ENCODE measurements around the gene DDIT4.
A peak's percentile ranks its signal among the peaks of the same experiment; 100 is the strongest.

Gene DDIT4

GRCh38 chr10:72250666-72251065, 23.1 kb upstream of the DDIT4 start:
- DNase-seq = no peak

DNA sequence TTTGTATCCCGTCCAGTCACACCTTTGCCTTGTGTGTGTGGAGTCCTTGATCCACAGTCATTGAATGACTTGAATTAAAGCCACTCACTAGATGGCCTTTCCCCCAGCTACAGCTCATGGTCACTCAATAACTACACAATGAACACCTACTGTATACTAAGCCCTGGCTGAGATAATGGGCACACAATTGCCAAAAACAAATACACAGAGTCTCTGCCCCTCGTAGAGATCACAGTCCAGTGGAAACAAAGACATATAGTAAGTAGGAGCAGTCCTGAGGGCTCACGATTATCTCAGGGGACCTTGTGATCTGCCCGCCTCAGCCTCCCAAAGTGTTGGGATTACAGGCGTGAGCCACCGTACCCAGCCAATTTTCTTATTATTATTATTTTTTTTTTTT, 22.1 kb upstream of the DDIT4 start:
- DNase-seq = no peak

GRCh38 chr10:72252972-72253371, 20.8 kb upstream of the DDIT4 start:
- no peak for DNase-seq

GRCh38 chr10:72253578-72253977, 20.1 kb upstream of the DDIT4 start:
- DNase-seq = no peak

DNA sequence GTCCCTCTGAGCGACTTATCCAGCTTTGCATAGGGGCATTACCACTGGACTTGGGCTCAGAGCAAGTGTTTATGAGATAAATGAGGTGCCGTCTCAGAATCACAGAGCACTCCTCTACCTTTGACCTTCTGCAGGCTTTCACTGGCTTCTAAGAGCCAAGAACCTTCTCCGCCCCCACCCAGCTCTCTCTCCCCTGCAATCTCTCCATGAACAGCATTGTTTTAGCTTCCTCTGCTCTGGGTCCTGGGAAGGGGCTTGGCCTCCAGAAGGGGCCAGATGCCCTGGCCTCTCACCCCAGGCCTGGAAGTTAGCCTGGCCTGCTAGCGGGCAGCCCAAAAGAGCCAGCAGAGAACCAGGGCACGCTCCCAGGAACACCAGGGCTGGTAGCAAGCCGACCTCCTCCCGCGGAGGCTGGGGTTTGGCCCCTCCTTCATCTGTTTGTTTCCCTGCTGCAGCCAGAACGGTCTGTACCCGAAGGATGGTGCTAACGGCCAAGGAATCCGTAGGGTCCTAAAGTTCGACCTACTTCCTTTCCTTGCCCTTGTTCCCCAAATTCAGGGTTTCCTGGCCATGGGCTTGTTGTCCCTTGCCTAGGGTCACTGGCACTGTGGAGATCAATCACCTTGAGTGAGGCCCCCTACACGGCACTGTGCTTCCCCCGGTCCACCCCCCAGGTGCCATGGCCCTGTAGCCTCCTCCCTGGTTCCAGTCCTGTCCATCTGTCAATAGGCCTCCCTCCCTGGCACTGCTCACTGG, 18.7 kb upstream of the DDIT4 start:
- DNase-seq = no peak

GRCh38 chr10:72255977-72256729, 17.6 kb upstream of the DDIT4 start:
- DNase-seq = no peak

GRCh38 chr10:72257051-72257892, 16.5 kb upstream of the DDIT4 start:
- no peak for DNase-seq

- no peak for DNase-seq
These were observed 15.1 kb upstream of the DDIT4 start for GRCh38 chr10:72258617-72259016.

GRCh38 chr10:72259491-72260238, 14.1 kb upstream of the DDIT4 start:
- peak; percentile 82 for DNase-seq

- peak; percentile 74 for DNase-seq
These were observed 13.3 kb upstream of the DDIT4 start for GRCh38 chr10:72260239-72260975.

DNA sequence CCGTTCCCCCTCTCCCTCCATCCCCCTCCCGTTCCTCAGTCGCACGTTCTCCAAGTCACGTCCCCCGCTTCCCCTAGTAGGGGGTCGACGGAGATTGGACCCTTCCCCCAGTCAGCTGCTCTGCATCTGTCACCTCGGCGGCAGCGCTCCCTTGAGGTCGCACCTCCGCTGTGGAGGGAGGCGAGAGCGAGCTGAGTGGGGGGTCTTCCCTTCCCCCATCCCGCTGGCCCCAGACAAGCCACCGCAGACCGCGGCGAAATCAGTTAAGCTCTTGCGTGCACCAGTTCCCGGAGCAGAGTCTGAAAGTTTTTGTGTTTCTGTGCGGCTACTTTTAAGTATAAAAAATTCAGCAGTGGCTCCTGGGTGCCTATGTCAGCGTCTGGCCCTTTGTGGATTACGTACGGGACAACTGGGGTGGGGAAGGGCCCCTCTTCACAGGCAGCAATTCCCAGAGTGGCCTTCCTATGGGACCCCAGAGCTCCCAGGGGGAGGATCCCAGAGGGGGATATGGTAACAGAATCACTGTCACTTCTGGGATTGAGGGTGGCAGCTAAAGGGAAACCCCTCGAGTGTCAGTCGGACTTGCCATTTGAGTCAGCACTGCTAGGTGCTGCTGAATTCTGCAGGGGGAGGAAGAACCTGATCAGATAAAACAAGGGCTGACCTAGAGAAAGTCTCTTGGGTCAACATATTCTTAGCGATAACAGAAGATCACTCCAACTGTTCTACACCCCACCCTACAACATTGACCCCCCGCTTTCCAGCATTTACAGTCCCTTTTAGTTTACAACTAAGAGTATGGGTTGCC, 12.5 kb upstream of the DDIT4 start:
- DNase-seq = no peak

- no peak for DNase-seq
These were observed 11.8 kb upstream of the DDIT4 start for GRCh38 chr10:72261784-72262404.

GRCh38 chr10:72263613-72264241, 10.0 kb upstream of the DDIT4 start:
- DNase-seq = no peak

GRCh38 chr10:72264536-72264935, 9.2 kb upstream of the DDIT4 start:
- DNase-seq = no peak

DNA sequence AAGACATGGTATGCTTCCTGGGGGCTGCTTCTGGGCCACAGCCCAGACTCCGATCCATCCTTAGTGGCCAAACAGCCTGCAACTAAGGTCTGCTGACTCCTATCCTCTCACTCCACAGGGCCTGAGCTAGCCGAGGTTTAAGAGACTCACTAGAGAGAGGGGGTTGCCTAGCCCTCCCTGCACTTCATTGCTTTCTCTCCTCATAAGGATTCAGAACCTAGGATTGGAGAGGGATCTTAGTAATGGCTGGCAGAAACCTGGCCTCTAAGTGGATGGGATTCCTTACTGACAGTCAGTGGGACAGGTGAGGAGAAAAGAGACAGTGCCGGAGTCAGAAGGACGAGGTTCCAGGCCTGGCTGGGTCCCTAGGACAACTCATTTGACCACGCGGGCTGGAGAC, 8.2 kb upstream of the DDIT4 start:
- DNase-seq = no peak

GRCh38 chr10:72265990-72266865, 7.5 kb upstream of the DDIT4 start:
- DNase-seq = no peak

DNA sequence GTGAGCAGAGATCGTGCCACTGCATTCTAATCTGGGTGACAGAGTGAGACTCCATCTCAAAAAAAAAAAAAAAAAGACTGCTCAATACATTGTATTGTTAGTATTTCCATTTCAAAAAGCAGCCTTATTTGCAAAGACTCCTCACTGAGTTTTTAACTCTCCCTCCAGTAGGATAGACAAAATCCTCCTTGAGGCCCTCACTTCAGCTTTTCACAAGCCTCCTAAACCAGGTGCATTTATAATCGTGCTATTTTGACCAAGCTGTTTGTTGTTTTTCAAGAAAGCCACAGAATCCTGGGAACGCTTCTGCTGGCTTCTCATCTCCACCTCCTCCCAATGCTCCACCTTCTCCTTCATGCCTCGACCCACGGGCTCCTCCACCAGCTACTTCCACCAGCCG, 6.3 kb upstream of the DDIT4 start:
- DNase-seq = no peak

DNA sequence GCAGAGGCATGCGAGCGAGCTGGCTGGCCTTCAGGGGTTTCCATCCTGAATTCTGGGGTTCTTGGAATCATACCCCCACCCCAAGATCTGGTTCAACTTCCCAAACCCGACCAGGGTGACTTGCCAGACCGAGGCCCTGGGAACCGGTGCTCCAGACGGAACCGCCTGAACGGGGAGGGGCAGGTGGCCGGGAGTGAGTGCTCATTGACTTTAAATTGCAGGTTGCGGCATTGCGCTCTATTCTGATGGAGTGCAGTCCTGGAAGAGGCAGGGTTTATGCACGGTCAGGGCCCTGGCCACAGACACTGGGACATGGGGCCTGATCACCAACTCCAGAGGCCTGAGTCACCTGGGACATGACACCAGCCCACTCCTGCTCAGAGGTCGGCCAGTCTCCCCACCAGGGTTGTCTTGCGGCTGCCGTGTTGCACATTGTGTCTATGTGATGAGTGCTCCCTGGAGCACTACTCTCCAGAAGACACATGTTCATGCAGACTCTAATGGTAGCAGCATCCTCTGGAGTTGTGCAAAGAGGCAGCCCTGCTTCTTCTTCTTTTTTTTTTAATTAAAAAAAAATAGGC, 5.8 kb upstream of the DDIT4 start:
- no peak for DNase-seq

Measured in NCI-H1048 (cell line).